Measurements from ENCODE around the gene PRG2. TPM values are rescaled to one million over a fixed set of nuclear protein-coding genes. Genes with fewer than 3 reads are reported as not detected.
A peak's percentile ranks its signal among the peaks of the same experiment; 100 is the strongest.

PRG2 gene
- total and polyA plus RNA-seq, 9 of the 15 experiments (the other 6 are each of a cell fraction or from before 2014, with no cell fraction given), result 1.8 to 78.0 (median 26.6) TPM

DNA sequence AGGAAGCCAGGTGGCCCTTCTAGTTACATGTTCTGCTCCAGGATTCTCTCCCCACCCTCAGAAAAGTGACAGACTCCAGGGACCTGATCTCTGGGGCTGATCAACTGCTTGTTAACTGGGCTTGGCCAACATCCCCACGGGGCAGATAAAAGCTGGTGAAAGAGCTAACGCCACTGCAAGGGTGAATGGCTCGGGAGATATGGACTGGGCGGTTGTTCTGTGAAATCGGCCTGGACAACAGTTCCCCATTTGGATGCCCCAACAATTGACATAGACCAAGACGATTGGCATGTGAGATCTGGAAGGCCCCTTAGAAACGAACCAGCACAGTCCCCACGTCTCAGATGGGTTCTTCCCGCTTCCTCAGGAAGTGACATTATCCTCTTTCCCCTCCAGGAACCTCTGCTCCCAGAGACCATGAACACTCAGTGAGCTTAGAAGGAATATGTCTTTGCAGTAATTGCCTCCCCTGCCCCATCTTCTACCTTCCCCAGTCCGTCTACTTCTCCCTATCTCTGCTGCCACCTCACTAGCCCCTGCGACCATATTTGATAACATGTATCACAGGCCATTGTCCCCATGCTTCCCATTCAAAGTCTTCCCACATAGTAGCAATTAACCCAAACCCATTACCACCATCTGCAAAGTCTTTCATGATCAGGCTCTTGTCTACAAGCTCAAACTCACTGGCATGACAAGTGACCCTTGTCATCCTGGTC, 5.6 kb upstream of the PRG2 start (continued):
- peak; percentile 84 for TF ChIP-seq CBFA2T2 (conservative IDR thresholded peaks at IDR 0.05)
- peak in 1 of 2 experiments; percentile 35; a peak in 2 of 4 replicates for TF ChIP-seq MAZ (CRISPR knock-in tag; conservative IDR thresholded peaks at IDR 0.05 in 1 of 2, IDR thresholded peaks at IDR 0.05 in 1 of 2)
- TF ChIP-seq CXXC5 (CRISPR knock-in tag; IDR thresholded peaks at IDR 0.05), result peak; percentile 74
- TF ChIP-seq MEF2D (tag; conservative IDR thresholded peaks at IDR 0.05; ENCODE audit: low read depth), result no peak
- peak; percentile 82; the same call in 1 of the 2 replicates for TF ChIP-seq ZNF197 (CRISPR knock-in tag; IDR thresholded peaks at IDR 0.05; ENCODE audit: low read depth)
- peak in 1 of 2 experiments; percentile 38; a peak in 1 of 4 replicates for TF ChIP-seq TEAD1 (CRISPR knock-in tag; IDR thresholded peaks at IDR 0.05)
- TF ChIP-seq, protein P1, sequence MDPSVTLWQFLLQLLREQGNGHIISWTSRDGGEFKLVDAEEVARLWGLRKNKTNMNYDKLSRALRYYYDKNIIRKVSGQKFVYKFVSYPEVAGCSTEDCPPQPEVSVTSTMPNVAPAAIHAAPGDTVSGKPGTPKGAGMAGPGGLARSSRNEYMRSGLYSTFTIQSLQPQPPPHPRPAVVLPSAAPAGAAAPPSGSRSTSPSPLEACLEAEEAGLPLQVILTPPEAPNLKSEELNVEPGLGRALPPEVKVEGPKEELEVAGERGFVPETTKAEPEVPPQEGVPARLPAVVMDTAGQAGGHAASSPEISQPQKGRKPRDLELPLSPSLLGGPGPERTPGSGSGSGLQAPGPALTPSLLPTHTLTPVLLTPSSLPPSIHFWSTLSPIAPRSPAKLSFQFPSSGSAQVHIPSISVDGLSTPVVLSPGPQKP (CRISPR knock-in tag; IDR thresholded peaks at IDR 0.05), result no peak
- peak; percentile 68; the same call in 1 of the 2 replicates for TF ChIP-seq HIVEP1 (CRISPR knock-in tag; IDR thresholded peaks at IDR 0.05)
- TF ChIP-seq, protein P2, sequence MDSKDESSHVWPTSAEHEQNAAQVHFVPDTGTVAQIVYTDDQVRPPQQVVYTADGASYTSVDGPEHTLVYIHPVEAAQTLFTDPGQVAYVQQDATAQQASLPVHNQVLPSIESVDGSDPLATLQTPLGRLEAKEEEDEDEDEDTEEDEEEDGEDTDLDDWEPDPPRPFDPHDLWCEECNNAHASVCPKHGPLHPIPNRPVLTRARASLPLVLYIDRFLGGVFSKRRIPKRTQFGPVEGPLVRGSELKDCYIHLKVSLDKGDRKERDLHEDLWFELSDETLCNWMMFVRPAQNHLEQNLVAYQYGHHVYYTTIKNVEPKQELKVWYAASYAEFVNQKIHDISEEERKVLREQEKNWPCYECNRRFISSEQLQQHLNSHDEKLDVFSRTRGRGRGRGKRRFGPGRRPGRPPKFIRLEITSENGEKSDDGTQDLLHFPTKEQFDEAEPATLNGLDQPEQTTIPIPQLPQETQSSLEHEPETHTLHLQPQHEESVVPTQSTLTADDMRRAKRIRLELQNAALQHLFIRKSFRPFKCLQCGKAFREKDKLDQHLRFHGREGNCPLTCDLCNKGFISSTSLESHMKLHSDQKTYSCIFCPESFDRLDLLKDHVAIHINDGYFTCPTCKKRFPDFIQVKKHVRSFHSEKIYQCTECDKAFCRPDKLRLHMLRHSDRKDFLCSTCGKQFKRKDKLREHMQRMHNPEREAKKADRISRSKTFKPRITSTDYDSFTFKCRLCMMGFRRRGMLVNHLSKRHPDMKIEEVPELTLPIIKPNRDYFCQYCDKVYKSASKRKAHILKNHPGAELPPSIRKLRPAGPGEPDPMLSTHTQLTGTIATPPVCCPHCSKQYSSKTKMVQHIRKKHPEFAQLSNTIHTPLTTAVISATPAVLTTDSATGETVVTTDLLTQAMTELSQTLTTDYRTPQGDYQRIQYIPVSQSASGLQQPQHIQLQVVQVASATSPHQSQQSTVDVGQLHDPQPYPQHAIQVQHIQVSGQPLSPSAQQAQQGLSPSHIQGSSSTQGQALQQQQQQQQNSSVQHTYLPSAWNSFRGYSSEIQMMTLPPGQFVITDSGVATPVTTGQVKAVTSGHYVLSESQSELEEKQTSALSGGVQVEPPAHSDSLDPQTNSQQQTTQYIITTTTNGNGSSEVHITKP (IDR thresholded peaks at IDR 0.05; ENCODE audit: partially characterized antibody), result peak; percentile 91
- TF ChIP-seq HNRNPL (IDR thresholded peaks at IDR 0.05; ENCODE audit: low read depth, low read length), result peak; percentile 33; the same call in 1 of the 2 replicates
- TF ChIP-seq, protein P3, sequence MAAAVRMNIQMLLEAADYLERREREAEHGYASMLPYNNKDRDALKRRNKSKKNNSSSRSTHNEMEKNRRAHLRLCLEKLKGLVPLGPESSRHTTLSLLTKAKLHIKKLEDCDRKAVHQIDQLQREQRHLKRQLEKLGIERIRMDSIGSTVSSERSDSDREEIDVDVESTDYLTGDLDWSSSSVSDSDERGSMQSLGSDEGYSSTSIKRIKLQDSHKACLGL (CRISPR knock-in tag; IDR thresholded peaks at IDR 0.05; ENCODE audit: borderline replicate concordance, poor library complexity, severe bottlenecking), result no peak
- TF ChIP-seq ZNF584 (CRISPR knock-in tag; IDR thresholded peaks at IDR 0.05; ENCODE audit: low read depth), result 0 out of 2 replicates have a peak, but pooled peaks have one; percentile 23
- TF ChIP-seq, protein P4, sequence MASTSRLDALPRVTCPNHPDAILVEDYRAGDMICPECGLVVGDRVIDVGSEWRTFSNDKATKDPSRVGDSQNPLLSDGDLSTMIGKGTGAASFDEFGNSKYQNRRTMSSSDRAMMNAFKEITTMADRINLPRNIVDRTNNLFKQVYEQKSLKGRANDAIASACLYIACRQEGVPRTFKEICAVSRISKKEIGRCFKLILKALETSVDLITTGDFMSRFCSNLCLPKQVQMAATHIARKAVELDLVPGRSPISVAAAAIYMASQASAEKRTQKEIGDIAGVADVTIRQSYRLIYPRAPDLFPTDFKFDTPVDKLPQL (IDR thresholded peaks at IDR 0.05; ENCODE audit: extremely low read depth, insufficient read length), result no peak
- TF ChIP-seq TEAD4 (IDR thresholded peaks at IDR 0.05; ENCODE audit: low read length), result peak; percentile 81
- no peak for TF ChIP-seq TEAD4 (CRISPR knock-in tag; IDR thresholded peaks at IDR 0.05; ENCODE audit: borderline replicate concordance)
- TF ChIP-seq, protein P5, sequence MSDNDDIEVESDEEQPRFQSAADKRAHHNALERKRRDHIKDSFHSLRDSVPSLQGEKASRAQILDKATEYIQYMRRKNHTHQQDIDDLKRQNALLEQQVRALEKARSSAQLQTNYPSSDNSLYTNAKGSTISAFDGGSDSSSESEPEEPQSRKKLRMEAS (CRISPR knock-in tag; IDR thresholded peaks at IDR 0.05), result no peak
- no peak for TF ChIP-seq HEY1 (CRISPR knock-in tag; IDR thresholded peaks at IDR 0.05; ENCODE audit: borderline replicate concordance)
- peak; percentile 52 for TF ChIP-seq MEIS2 (IDR thresholded peaks at IDR 0.05; ENCODE audit: partially characterized antibody)
- TF ChIP-seq STAT5A (IDR thresholded peaks at IDR 0.05; ENCODE audit: borderline replicate concordance, low read length), result peak; percentile 61; the same call in 1 of the 2 replicates
- TF ChIP-seq PHF8 (IDR thresholded peaks at IDR 0.05; ENCODE audit: borderline replicate concordance, low read length), result 0 out of 2 replicates have a peak, but pooled peaks have one; percentile 19

Data from K562 (cell line).